B cell (primary cell): ENCODE measurements around the gene GMCL2. TPM values are rescaled to one million over a fixed set of nuclear protein-coding genes. Genes with fewer than 3 reads are reported as not detected.

ENCODE experiments used
- ATAC-seq: fragments of 200-7000 bp; cut with Tn5 transposase; one replicate; pipeline ENCODE4 v1.10.0; 2021; ENCODE audit warnings: low read depth, mild to moderate bottlenecking, moderate number of reproducible peaks, moderate library complexity
- CTCF ChIA-PET: fragments of 350-600 bp; sonication (Branson Sonifier 250); formaldehyde crosslinking; loops from one replicate; lab custom pipeline; 2021; ENCODE audit warnings: antibody characterized with exemption, inconsistent platforms; lab: Charles Lee
- POLR2A ChIA-PET: fragments of 350-600 bp; sonication (Branson Sonifier 250); formaldehyde crosslinking; loops from one replicate; lab custom pipeline; 2021; ENCODE audit warnings: antibody characterized with exemption; lab: Charles Lee
- DNase-seq: peaks from one replicate; pipeline ENCODE4 v3.0.0; 2013
- H2AFZ ChIP-seq: 2 replicates; pipeline ENCODE4 v1.6.1; 2012; ENCODE audit warnings: mild to moderate bottlenecking, low read depth, low read length; ENCODE audit not compliant: insufficient read depth, poor library complexity, severe bottlenecking
- H3K27ac ChIP-seq, 2 donors: 1 replicate in 1 of 2; 2 replicates in 1 of 2; pipeline ENCODE4 v1.5.1; 2012 to 2013; ENCODE audit warnings: low read length in 2 of 2, mild to moderate bottlenecking in 2 of 2, moderate library complexity in 1 of 2
- H3K27me3 ChIP-seq, 4 experiments: fragments of 200-600 bp in 1 of 4; sonication (generic) in 1 of 4; replicated peaks in 1 of 4; 1 replicate in 2 of 4; 2 replicates in 2 of 4; pipeline versions ENCODE4 v1.6.1 to v1.7.0; 2013 to 2016; ENCODE audit warnings: low read length in 3 of 4, mild to moderate bottlenecking in 2 of 4, mixed read lengths in 1 of 4, moderate library complexity in 1 of 4; ENCODE audit not compliant: insufficient read depth in 4 of 4, control insufficient read depth in 3 of 4; ENCODE audit errors: control extremely low read depth in 1 of 4
- H3K36me3 ChIP-seq, 2 experiments: replicated peaks in 1 of 2; 1 replicate in 1 of 2; 2 replicates in 1 of 2; pipeline versions ENCODE4 v1.6.1 to v1.7.1; 2013; ENCODE audit warnings: low read length in 1 of 2; ENCODE audit not compliant: insufficient read depth in 2 of 2, control insufficient read depth in 1 of 2; ENCODE audit errors: control extremely low read depth in 1 of 2, extremely low read depth in 1 of 2
- H3K4me1 ChIP-seq, 2 donors: fragments of 200-600 bp in 1 of 2; sonication (generic) in 1 of 2; 1 replicate in 1 of 2; 2 replicates in 1 of 2; pipeline versions ENCODE4 v1.5.1 to v1.6.1; 2013 to 2017; ENCODE audit warnings: low read length in 2 of 2; ENCODE audit not compliant: control insufficient read depth in 2 of 2, insufficient read depth in 2 of 2
- H3K4me2 ChIP-seq: replicated peaks from 2 replicates; pipeline ENCODE3; 2012; ENCODE audit warnings: mild to moderate bottlenecking, low read depth, low read length; ENCODE audit not compliant: poor library complexity, severe bottlenecking
- H3K4me3 ChIP-seq, 5 experiments: fragments of 200-600 bp in 1 of 5; sonication (generic) in 1 of 5; 1 replicate in 3 of 5; 2 replicates in 2 of 5; pipeline versions ENCODE4 v1.5.1 to v1.7.0; 2011 to 2016; ENCODE audit warnings: low read length in 4 of 5, mild to moderate bottlenecking in 4 of 5, low read depth in 2 of 5, control low read depth in 1 of 5, moderate library complexity in 1 of 5; ENCODE audit not compliant: insufficient read depth in 1 of 5; ENCODE audit errors: control extremely low read depth in 1 of 5, extremely low read depth in 1 of 5
- H3K79me2 ChIP-seq: fragments of 200-600 bp; sonication (generic); one replicate; pipeline ENCODE4 v1.6.0; 2016; ENCODE audit warnings: low read length; ENCODE audit not compliant: control insufficient read depth, insufficient read depth
- H3K9ac ChIP-seq: fragments of 200-600 bp; sonication (generic); 2 replicates; pipeline ENCODE4 v1.6.1; 2017; ENCODE audit warnings: mild to moderate bottlenecking, low read length, moderate library complexity
- H3K9me3 ChIP-seq, 3 donors: one replicate each; pipeline versions ENCODE4 v1.6.1 to v1.7.1; 2013; ENCODE audit warnings: low read length in 2 of 3; ENCODE audit not compliant: control insufficient read depth in 2 of 3, insufficient read depth in 1 of 3; ENCODE audit errors: control extremely low read depth in 1 of 3
- H4K20me1 ChIP-seq: 2 replicates; pipeline ENCODE4 v1.6.0; 2012; ENCODE audit warnings: mild to moderate bottlenecking, low read length; ENCODE audit not compliant: insufficient read depth, control insufficient read depth, poor library complexity, severe bottlenecking
- H3K27ac Mint-ChIP-seq: one replicate; pipeline ENCODE4 v1.8.0; 2021; ENCODE audit warnings: mixed read lengths
- H3K27me3 Mint-ChIP-seq: one replicate; pipeline ENCODE4 v1.8.0; 2021; ENCODE audit warnings: mixed read lengths
- H3K4me1 Mint-ChIP-seq: one replicate; pipeline ENCODE4 v1.8.0; 2021; ENCODE audit warnings: mixed read lengths
- H3K4me3 Mint-ChIP-seq: one replicate; pipeline ENCODE4 v1.8.0; 2021; ENCODE audit warnings: mixed read lengths
- H3K9me3 Mint-ChIP-seq: one replicate; pipeline ENCODE4 v1.8.0; 2022; ENCODE audit warnings: mixed read lengths; ENCODE audit not compliant: insufficient read depth
- CTCF ChIP-seq: fragments of 200-600 bp; IDR thresholded peaks from one replicate; pipeline ENCODE4 v1.8.0; 2022; ENCODE audit warnings: antibody characterized with exemption, mild to moderate bottlenecking
- EZH2 ChIP-seq: IDR thresholded peaks from 2 replicates; pipeline ENCODE4 v1.6.1; 2012; ENCODE audit warnings: borderline replicate concordance, low read depth, mild to moderate bottlenecking, moderate library complexity, low read length; ENCODE audit not compliant: insufficient read depth, poor library complexity, severe bottlenecking
- WGBS: methylation state at CpG from one replicate; pipeline ENCODE4 v1.1.5; 2013; ENCODE audit warnings: missing lambda C conversion rate; ENCODE audit not compliant: insufficient coverage; 5-methylcytosine and 5-hydroxymethylcytosine counted together
- intact Hi-C: fragments of 100-400 bp; cut with micrococcal nuclease; formaldehyde crosslinking; loops from one replicate; pipeline ENCODE4 v1.10.0; 2022
- polyA plus RNA-seq: library from polyadenylated mRNA; depleted of rRNA; stranded (reverse); fragments of >200 nt; gene quantifications from 2 replicates; pipeline ENCODE4 v1.2.3, GENCODE V29; 2012
- total RNA-seq, 2 donors: library from RNA; stranded (reverse); fragments of 120-200 nt in 1 of 2; gene quantifications; 1 replicate in 1 of 2; 2 replicates in 1 of 2; pipeline versions ENCODE4 v1.2.3 to v1.2.4, GENCODE V29; 2013 to 2022

GMCL2 gene
- total and polyA plus RNA-seq, 2 donors (not counting 1 experiment from before 2014, with no cell fraction given), result not detected

GRCh38 chr5:178153530-178154340, 33.4 kb downstream of the GMCL2 start, which contains the start of gene NHP2:
Gene NHP2, minus strand, starts transcription at chr5:178153885. Its CDS starts 68 bp downstream, at chr5:178153817.
- H3K4me1 Mint-ChIP-seq, result peaks cover 30% of the 10 kb centered on the region
- Histone ChIP-seq H2AFZ (peak within 1 kb of the TSS; percentile 89), H3K4me1 (peaks cover 12 to 20% of the 10 kb centered on the region in 2 donors), H3K9me3 (no peaks in the 10 kb centered on the region), H4K20me1 (peaks cover 27% of the 10 kb centered on the region), H3K27ac (peak within 1 kb of the TSS in 1 of 2 donors; percentile 70), H3K79me2 (peaks cover 25% of the 10 kb centered on the region), H3K4me3 (peak within 1 kb of the TSS; percentile 69 to 85 (median 75)), H3K9ac (peak within 1 kb of the TSS; percentile 78), H3K36me3 (peaks cover 2 to 33% of the 10 kb centered on the region in 2 experiments), H3K27me3 (no peaks in the 10 kb centered on the region), H3K4me2 (peak within 1 kb of the TSS; percentile 94)
- 3% methylated on average over 59 of the region's 68 CpGs for WGBS
- intact Hi-C loops, result loop anchor here (1.0 kb wide), 5 partner anchors 22 to 561 kb away; partner anchors contain the start of genes HNRNPAB, N4BP3, PHYKPL and RMND5B
- TF ChIP-seq CTCF (no peak), EZH2 (no peak)
- DNase-seq (peak; percentile 97), ATAC-seq (peak; percentile 100)
- ChIA-PET CTCF (interaction anchor here (0.7 to 22.8 kb wide), 12 partner anchors 9 to 844 kb away, joined by 3 to 540 read pairs (median 4); no protein-coding TSS in a partner anchor), POLR2A (interaction anchor here (0.6 to 1.2 kb wide), 7 partner anchors 15 to 78 kb away, joined by 3 to 8 read pairs (median 4); partner anchors contain the start of genes HNRNPAB and RMND5B)
- no peaks in the 10 kb centered on the region for H3K27me3 Mint-ChIP-seq
- H3K27ac Mint-ChIP-seq, result peak within 1 kb of the TSS; percentile 86
- no peaks in the 10 kb centered on the region for H3K9me3 Mint-ChIP-seq
- H3K4me3 Mint-ChIP-seq, result peak within 1 kb of the TSS; percentile 97
